MM.1S (cell line): ENCODE data around the gene ITSN1.

ENCODE experiments used
- EZH2 ChIP-seq: fragments of 300-600 bp; sonication (generic); optimal IDR thresholded peaks from 2 replicates; pipeline ENCODE3; 2017; ENCODE audit warnings: low read depth, mild to moderate bottlenecking, antibody characterized with exemption, low read length, mixed read lengths
- EZH2phosphoT487 ChIP-seq: fragments of 300-600 bp; sonication (generic); IDR thresholded peaks from 2 replicates; pipeline ENCODE4 v1.6.1; 2018; ENCODE audit warnings: antibody characterized with exemption, low read length
- TF ChIP-seq, protein P1 (sequence below): fragments of 300-600 bp; sonication (generic); IDR thresholded peaks from 2 replicates; pipeline ENCODE4 v1.5.1; 2016; ENCODE audit warnings: antibody characterized with exemption, low read length, mixed read lengths

DNA sequence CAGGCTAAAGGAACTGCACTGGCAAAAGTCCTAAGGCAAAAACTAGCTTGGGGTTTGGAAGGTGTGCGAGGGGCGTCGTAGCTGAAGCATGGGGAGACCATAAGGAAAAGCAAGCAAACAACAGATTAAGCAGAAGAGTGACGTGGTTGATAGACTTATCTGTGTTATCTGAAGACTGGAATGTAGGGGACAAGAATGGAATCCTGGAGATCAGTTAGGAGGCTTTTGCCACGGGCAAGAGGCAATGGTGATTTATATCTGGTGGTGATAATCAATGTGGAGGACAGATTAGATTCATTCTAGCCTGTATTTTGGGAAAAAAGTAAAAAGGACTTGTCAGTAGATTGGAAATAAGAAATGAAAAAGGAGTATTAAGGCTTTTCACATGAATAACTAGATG, 97.4 kb downstream of the ITSN1 start:
- TF ChIP-seq, protein P1, sequence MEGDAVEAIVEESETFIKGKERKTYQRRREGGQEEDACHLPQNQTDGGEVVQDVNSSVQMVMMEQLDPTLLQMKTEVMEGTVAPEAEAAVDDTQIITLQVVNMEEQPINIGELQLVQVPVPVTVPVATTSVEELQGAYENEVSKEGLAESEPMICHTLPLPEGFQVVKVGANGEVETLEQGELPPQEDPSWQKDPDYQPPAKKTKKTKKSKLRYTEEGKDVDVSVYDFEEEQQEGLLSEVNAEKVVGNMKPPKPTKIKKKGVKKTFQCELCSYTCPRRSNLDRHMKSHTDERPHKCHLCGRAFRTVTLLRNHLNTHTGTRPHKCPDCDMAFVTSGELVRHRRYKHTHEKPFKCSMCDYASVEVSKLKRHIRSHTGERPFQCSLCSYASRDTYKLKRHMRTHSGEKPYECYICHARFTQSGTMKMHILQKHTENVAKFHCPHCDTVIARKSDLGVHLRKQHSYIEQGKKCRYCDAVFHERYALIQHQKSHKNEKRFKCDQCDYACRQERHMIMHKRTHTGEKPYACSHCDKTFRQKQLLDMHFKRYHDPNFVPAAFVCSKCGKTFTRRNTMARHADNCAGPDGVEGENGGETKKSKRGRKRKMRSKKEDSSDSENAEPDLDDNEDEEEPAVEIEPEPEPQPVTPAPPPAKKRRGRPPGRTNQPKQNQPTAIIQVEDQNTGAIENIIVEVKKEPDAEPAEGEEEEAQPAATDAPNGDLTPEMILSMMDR = no peak
- TF ChIP-seq EZH2 (no peak), EZH2phosphoT487 (no peak)
